ENCODE measurements around the gene GSTK1. TPM values are rescaled to one million over a fixed set of nuclear protein-coding genes. Genes with fewer than 3 reads are reported as not detected.

The GSTK1 gene
- total and polyA plus RNA-seq, 2 of the 8 experiments (the other 6 are each of a cell fraction or from before 2014, with no cell fraction given) = 25.5 to 32.5 TPM

DNA sequence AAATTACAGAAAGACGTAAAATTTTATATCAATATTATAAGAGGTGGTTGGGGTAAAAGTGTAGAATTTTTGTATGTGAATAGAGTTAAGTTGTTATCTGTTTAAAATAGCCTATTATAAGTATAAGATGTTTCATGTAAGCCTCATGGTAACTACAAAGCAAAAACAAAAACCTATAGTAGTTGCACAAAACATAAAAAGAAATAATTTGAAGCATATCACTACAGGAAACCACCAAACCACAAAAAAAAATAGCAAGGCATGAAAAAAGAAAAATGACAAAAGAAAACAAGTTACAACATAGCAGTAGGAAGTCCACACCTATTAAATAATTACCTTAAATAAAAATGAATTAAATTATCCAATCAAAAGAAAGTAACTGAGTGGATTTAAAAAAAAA, 12.4 kb upstream of the GSTK1 start:
- POLR2A ChIA-PET (ENCODE audit: partially characterized antibody) = no interaction called here
- no peak overlapping the region for H3K27ac ChIP-seq (ENCODE audit: low read depth, low read length)

More for the DNA sequence above, 12.4 kb upstream of the GSTK1 start:
- Histone ChIP-seq H3K4ac (replicated peaks; ENCODE audit: insufficient read length, low read depth, low read length) (no peak overlapping the region), H3K9me3 (ENCODE audit: insufficient read depth in 2 of 2, low read depth in 1 of 2, low read length in 1 of 2) (no peaks in the 10 kb centered on the region), H2BK15ac (ENCODE audit: low read length) (no peak overlapping the region), H2BK20ac (ENCODE audit: low read length) (no peak overlapping the region), H3K79me2 (ENCODE audit: control insufficient read depth in 1 of 2, insufficient read depth in 2 of 2, low read length in 2 of 2) (no peaks in the 10 kb centered on the region), H4K91ac (replicated peaks; ENCODE audit: insufficient read length, low read length) (no peak overlapping the region), H3K56ac (replicated peaks; ENCODE audit: insufficient read length, low read depth, low read length) (no peak overlapping the region), H4K8ac (ENCODE audit: extremely low read depth, insufficient read depth, low read length) (no peak overlapping the region), H2BK5ac (ENCODE audit: low read depth, low read length) (no peak overlapping the region), H2BK120ac (replicated peaks; ENCODE audit: low read depth, low read length) (no peak overlapping the region), H2AFZ (ENCODE audit: low read length) (no peak overlapping the region), H3K23me2 (ENCODE audit: low read depth, low read length) (no peaks in the 10 kb centered on the region), H4K20me1 (replicated peaks in 1 of 2; ENCODE audit: control insufficient read depth in 1 of 2, insufficient read depth in 2 of 2, low read length in 2 of 2) (no peaks in the 10 kb centered on the region), H3K36me3 (ENCODE audit: control insufficient read depth in 2 of 4, insufficient read depth in 4 of 4, low read length in 3 of 4) (no peaks in the 10 kb centered on the region), H3K9ac (replicated peaks in 1 of 4; ENCODE audit: extremely low read depth in 1 of 4, low read depth in 3 of 4, low read length in 3 of 4) (no peak overlapping the region), H3K18ac (ENCODE audit: extremely low read depth, low read length) (no peak overlapping the region), H4K5ac (ENCODE audit: insufficient read length, low read depth, low read length) (no peak overlapping the region), H3K79me1 (ENCODE audit: low read depth, low read length) (no peaks in the 10 kb centered on the region), H2AK5ac (ENCODE audit: low read depth, low read length) (no peak overlapping the region), H3K4me2 (ENCODE audit: insufficient read depth in 1 of 2, low read depth in 2 of 2, low read length in 2 of 2) (no peak overlapping the region), H3K23ac (ENCODE audit: insufficient read length) (no peak overlapping the region), H3K14ac (ENCODE audit: insufficient read length) (no peak overlapping the region), H3K4me1 (replicated peaks in 1 of 4; ENCODE audit: control insufficient read depth in 3 of 4, insufficient read depth in 4 of 4, low read length in 3 of 4) (no peaks in the 10 kb centered on the region), H3K27me3 (replicated peaks in 1 of 4; ENCODE audit: control insufficient read depth in 3 of 4, extremely low read depth in 1 of 4, insufficient read depth in 3 of 4, low read length in 3 of 4) (no peaks in the 10 kb centered on the region; a peak in 1 of 7 replicates), H2BK12ac (ENCODE audit: low read depth, low read length) (no peak overlapping the region), H3K4me3 (ENCODE audit: extremely low read depth in 1 of 4, insufficient read depth in 2 of 4, low read depth in 3 of 4, low read length in 4 of 4) (no peak overlapping the region)
- no peak for TF ChIP-seq TAF1 (IDR thresholded peaks at IDR 0.05; ENCODE audit: low read depth, low read length)
- no peak for TF ChIP-seq EGR1 (IDR thresholded peaks at IDR 0.05; ENCODE audit: borderline replicate concordance, low read depth, low read length)
- TF ChIP-seq KDM1A (IDR thresholded peaks at IDR 0.05; ENCODE audit: borderline replicate concordance, low read length) = no peak
- no peak for TF ChIP-seq CTCF (IDR thresholded peaks at IDR 0.05; ENCODE audit: control extremely low read depth in 1 of 3, insufficient read depth in 1 of 3, low read depth in 1 of 3, low read length in 3 of 3)
- TF ChIP-seq FOSL1 (IDR thresholded peaks at IDR 0.05; ENCODE audit: insufficient read depth, low read depth, low read length) = no peak
- no peak for TF ChIP-seq CBX8 (IDR thresholded peaks at IDR 0.05; ENCODE audit: borderline replicate concordance, low read depth, low read length)
- no peak for TF ChIP-seq RNF2 (IDR thresholded peaks at IDR 0.05; ENCODE audit: borderline replicate concordance, low read depth, low read length, missing control alignments, poor library complexity, severe bottlenecking)
- TF ChIP-seq CBX5 (IDR thresholded peaks at IDR 0.05; ENCODE audit: low read depth, low read length) = no peak
- TF ChIP-seq SP2 (IDR thresholded peaks at IDR 0.05; ENCODE audit: low read length) = no peak
- no peak for TF ChIP-seq SP4 (IDR thresholded peaks at IDR 0.05; ENCODE audit: low read length)
- TF ChIP-seq NRF1 (IDR thresholded peaks at IDR 0.05; ENCODE audit: low read depth, low read length) = no peak
- no peak for TF ChIP-seq SIX5 (IDR thresholded peaks at IDR 0.05; ENCODE audit: low read depth, low read length)
- no peak for TF ChIP-seq CEBPB (IDR thresholded peaks at IDR 0.05; ENCODE audit: low read depth, low read length)
- FAIRE-seq (no peak), DNase-seq (ENCODE audit: low read depth in 1 of 2, low spot score in 2 of 2) (no peak)
- CTCF ChIA-PET (ENCODE audit: partially characterized antibody) = interaction anchor here (1.7 to 6.6 kb wide), 2 partner anchors 11 to 49 kb away, joined by 5 to 41 read pairs; no protein-coding TSS in a partner anchor
- 93% methylated on average over 1 of the region's 1 CpG; no CpG with 5 or more reads in 1 of the 2 experiments for WGBS, 2 experiments (ENCODE audit: extremely low coverage in 1 of 2, insufficient coverage in 1 of 2, insufficient read length in 1 of 2, insufficient replicate concordance in 2 of 2, low coverage in 1 of 2, low lambda C conversion rate in 2 of 2, missing lambda C conversion rate in 1 of 2)
